Loucy (cell line): ENCODE measurements around the gene FSTL4.

Source experiments
- H2AFZ ChIP-seq: fragments of 200-600 bp; sonication (generic); 2 replicates; pipeline ENCODE4 v1.6.0; 2016; ENCODE audit warnings: antibody characterized with exemption, mild to moderate bottlenecking, low read length, moderate library complexity
- H3F3A ChIP-seq: fragments of 200-600 bp; 2 replicates; pipeline ENCODE4 v1.6.0; 2016; ENCODE audit warnings: antibody characterized with exemption, low read depth, mild to moderate bottlenecking
- H3K27me3 ChIP-seq: fragments of 200-600 bp; sonication (generic); 2 replicates; pipeline ENCODE4 v1.6.1; 2014; ENCODE audit warnings: low read length, mild to moderate bottlenecking; ENCODE audit not compliant: insufficient read depth, poor library complexity, severe bottlenecking
- H3K36me3 ChIP-seq: fragments of 200-600 bp; sonication (generic); 2 replicates; pipeline ENCODE4 v1.6.1; 2016; ENCODE audit warnings: low read length; ENCODE audit not compliant: insufficient read depth
- H3K4me1 ChIP-seq: fragments of 200-600 bp; sonication (generic); 2 replicates; pipeline ENCODE4 v1.5.1; 2014; ENCODE audit warnings: low read length, mild to moderate bottlenecking; ENCODE audit not compliant: insufficient read depth, poor library complexity, severe bottlenecking
- H3K4me2 ChIP-seq: fragments of 200-600 bp; sonication (generic); 2 replicates; pipeline ENCODE4 v1.6.0; 2014; ENCODE audit warnings: antibody characterized with exemption, low read length, low read depth, mild to moderate bottlenecking; ENCODE audit not compliant: poor library complexity, severe bottlenecking
- H3K4me3 ChIP-seq: fragments of 200-600 bp; sonication (generic); 2 replicates; pipeline ENCODE4 v1.5.1; 2014; ENCODE audit warnings: low read length, mild to moderate bottlenecking, mixed read lengths; ENCODE audit not compliant: poor library complexity, severe bottlenecking
- H3K79me2 ChIP-seq: fragments of 200-600 bp; sonication (generic); 2 replicates; pipeline ENCODE4 v1.6.1; 2014; ENCODE audit warnings: low read length; ENCODE audit not compliant: insufficient read depth
- H3K9ac ChIP-seq: fragments of 200-600 bp; sonication (generic); 2 replicates; pipeline ENCODE4 v1.6.0; 2014; ENCODE audit warnings: mild to moderate bottlenecking, low read depth, low read length, moderate library complexity; ENCODE audit not compliant: poor library complexity, severe bottlenecking
- H3K9me2 ChIP-seq: fragments of 200-600 bp; sonication (generic); replicated peaks from 2 replicates; pipeline ENCODE4 v1.6.1; 2016; ENCODE audit warnings: low read depth, low read length, mixed read lengths
- H3K9me3 ChIP-seq: fragments of 200-600 bp; sonication (generic); 2 replicates; pipeline ENCODE4 v1.6.1; 2014; ENCODE audit warnings: mild to moderate bottlenecking, antibody characterized with exemption, low read length, low read depth; ENCODE audit not compliant: insufficient read depth
- H4K20me1 ChIP-seq: fragments of 200-600 bp; sonication (generic); 2 replicates; pipeline ENCODE4 v1.6.0; 2014; ENCODE audit warnings: antibody characterized with exemption, low read length, mild to moderate bottlenecking; ENCODE audit not compliant: insufficient read depth, poor library complexity, severe bottlenecking
- CTCF ChIP-seq: fragments of 200-600 bp; sonication (generic); conservative IDR thresholded peaks from 2 replicates; pipeline ENCODE4 v1.5.1; 2014; ENCODE audit warnings: mild to moderate bottlenecking, antibody characterized with exemption, low read length
- EZH2phosphoT487 ChIP-seq: fragments of 200-600 bp; IDR thresholded peaks from 2 replicates; pipeline ENCODE4 v1.6.1; 2018; ENCODE audit warnings: antibody characterized with exemption, mild to moderate bottlenecking, moderate library complexity, borderline replicate concordance

Gene FSTL4

GRCh38 chr5:133430095-133430494 is 182.2 kb downstream of the FSTL4 start:
- H3K27me3 ChIP-seq, result no peaks in the 10 kb centered on the region

GRCh38 chr5:133429046-133429445 is 183.3 kb downstream of the FSTL4 start:
- no peaks in the 10 kb centered on the region for H3F3A ChIP-seq
- no peaks in the 10 kb centered on the region for H3K9me2 ChIP-seq
- H3K9ac ChIP-seq, result no peak overlapping the region
- no peak overlapping the region for H2AFZ ChIP-seq
- no peaks in the 10 kb centered on the region for H3K9me3 ChIP-seq
- H3K27me3 ChIP-seq, result no peaks in the 10 kb centered on the region
- H3K36me3 ChIP-seq, result no peaks in the 10 kb centered on the region
- TF ChIP-seq EZH2phosphoT487, result no peak
- TF ChIP-seq CTCF, result no peak
- H3K79me2 ChIP-seq, result no peaks in the 10 kb centered on the region
- no peaks in the 10 kb centered on the region for H3K4me1 ChIP-seq
- no peak overlapping the region for H3K4me2 ChIP-seq
- H3K4me3 ChIP-seq, result no peak overlapping the region
- no peaks in the 10 kb centered on the region for H4K20me1 ChIP-seq

More at GRCh38 chr5:133430095-133430494, 182.2 kb downstream of the FSTL4 start:
- Histone ChIP-seq H2AFZ (no peak overlapping the region), H3K9me2 (no peaks in the 10 kb centered on the region), H3K4me1 (no peaks in the 10 kb centered on the region), H3K4me2 (no peak overlapping the region), H3K79me2 (no peaks in the 10 kb centered on the region), H3K9me3 (no peaks in the 10 kb centered on the region), H3K36me3 (no peaks in the 10 kb centered on the region), H4K20me1 (no peaks in the 10 kb centered on the region), H3K4me3 (no peak overlapping the region), H3K9ac (no peak overlapping the region), H3F3A (no peaks in the 10 kb centered on the region)
- TF ChIP-seq EZH2phosphoT487 (no peak), CTCF (no peak)

- H4K20me1 ChIP-seq, result no peaks in the 10 kb centered on the region
- H3F3A ChIP-seq, result no peaks in the 10 kb centered on the region
- no peak overlapping the region for H2AFZ ChIP-seq
- H3K9me2 ChIP-seq, result no peaks in the 10 kb centered on the region
- no peaks in the 10 kb centered on the region for H3K9me3 ChIP-seq
- no peaks in the 10 kb centered on the region for H3K36me3 ChIP-seq
- TF ChIP-seq EZH2phosphoT487 (no peak), CTCF (no peak)
- no peaks in the 10 kb centered on the region for H3K79me2 ChIP-seq
- H3K4me2 ChIP-seq, result no peak overlapping the region
- no peaks in the 10 kb centered on the region for H3K4me1 ChIP-seq
- H3K9ac ChIP-seq, result no peak overlapping the region
- H3K27me3 ChIP-seq, result no peaks in the 10 kb centered on the region
- H3K4me3 ChIP-seq, result no peak overlapping the region
These were observed 184.2 kb downstream of the FSTL4 start for GRCh38 chr5:133428072-133428660.
